Measurements from ENCODE around the gene GPR87.

Gene GPR87

DNA sequence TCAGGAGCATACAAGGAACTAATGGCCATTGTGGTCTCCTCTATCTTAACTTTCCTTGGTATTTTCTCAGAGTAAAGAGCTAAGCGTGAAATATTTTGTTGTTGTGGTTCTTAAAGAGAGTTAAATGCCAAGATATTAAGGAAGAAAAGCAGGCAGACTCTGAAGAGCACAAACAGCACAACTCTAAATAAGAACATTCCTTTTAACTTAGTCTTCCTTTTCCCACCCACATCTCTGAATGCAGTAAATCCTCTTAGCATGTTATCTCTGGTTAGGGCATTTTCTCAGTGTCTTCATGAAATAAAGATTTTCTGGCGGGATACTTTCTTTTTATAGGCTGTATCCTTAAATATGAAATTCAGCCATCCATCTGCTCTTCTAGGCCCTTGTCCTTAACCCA is 1.5 kb downstream of the GPR87 start:
- DNase-seq, result no peak

GRCh38 chr3:151314593-151314992 is 2.0 kb downstream of the GPR87 start:
- no peak for DNase-seq

DNA sequence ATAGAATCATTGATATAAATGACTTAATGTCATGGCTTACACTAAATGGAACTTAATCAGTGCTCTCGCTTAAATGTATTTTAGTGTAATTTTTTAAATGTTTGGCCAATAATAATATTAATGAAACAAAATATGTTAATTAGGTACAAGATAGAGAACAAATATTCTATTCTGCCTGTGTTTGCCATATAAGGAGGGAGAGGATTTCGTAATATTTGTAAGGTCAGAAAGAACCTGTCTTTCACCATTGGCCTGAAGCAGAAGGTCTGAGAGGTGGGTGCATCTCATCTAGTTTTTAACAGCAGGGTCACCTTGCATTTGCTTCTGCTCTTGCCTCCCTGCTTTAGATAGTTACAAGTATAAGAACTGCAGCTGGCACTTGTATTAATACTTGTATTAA is 2.5 kb downstream of the GPR87 start:
- no peak for DNase-seq

- no peak for DNase-seq
Measured at GRCh38 chr3:151312972-151313371, 3.6 kb downstream of the GPR87 start.

DNA sequence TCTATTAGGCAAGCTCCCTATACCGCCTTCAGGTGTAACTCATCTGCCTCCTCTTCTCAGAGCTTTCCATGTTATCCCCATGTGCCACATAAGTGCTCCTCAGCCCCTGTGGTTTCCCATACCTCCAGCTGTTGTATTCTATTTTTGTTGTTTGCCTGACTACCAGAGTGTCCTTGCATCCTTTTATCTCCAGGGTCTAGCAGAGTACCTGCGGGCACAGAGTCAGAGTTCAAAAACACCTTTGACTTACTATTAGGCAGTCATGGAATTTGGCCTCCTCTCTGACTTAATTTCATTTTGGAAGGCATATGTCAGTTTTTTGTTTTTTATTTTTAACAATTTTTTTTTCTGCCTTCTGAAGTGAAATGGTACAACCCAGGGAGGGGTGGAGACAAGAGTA is 7.1 kb downstream of the GPR87 start:
- DNase-seq, result no peak

DNA sequence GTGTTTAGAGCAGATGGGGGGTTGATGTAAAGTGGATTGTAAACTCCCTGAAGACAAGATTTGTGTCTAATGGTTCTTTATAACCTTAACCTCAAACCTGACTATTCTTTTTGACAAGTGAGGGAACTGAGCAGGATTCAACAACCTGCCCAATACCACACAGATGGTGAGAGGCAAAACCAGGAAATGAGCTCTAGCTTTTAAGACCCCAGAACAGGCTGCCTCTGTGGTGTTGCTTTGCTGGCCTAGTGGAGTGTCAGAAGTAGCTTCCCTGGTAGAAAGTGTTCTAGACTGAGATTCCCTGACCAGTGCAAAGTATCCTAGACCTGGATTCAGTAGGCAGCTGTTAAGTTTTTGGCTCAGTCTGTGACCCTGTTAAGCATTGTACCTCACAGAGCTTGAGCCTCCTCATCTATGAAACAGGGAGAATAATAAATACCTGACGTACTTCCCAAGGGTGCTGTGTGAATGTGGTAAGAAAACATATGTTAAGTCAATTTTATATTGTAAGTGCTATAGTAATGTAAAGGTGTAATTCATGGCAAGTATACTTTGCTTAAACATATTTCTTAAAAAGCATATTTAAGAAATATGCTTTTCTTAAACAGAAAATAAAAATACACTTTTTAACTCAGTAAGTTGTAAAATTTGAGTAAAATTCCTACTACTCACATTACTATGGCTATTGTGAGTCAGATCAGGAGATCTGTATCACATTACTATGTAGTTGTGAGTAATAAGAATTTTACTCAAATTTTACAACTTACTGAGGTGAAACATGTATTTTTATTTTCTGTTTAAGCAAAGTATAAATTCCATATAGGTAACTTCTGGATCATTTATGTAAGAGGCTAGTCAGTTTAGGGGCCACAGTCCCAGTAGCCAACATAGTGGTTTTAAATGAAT is 8.8 kb downstream of the GPR87 start:
- peak; percentile 54 for DNase-seq

DNA sequence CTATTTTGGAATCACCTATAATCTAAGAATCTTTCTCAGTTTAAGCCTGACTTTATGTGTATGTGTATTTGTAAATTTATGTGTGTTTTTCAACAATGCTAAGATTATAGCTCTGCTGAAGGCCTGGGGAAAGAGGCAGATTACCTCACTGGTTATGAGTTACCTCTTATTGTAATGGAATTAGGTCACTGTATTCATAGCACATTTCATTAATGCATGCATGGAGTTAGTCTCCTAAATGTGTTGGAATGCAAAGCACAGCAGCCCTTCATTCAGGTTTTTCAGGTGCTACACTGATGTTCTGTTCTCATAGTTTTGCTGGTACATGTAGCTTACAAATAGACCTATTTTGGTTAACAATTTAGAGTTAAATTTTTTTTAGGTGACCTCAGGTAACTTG is 9.5 kb downstream of the GPR87 start:
- DNase-seq, result no peak

- peak; percentile 28 for DNase-seq
Measured at GRCh38 chr3:151306168-151306810, 10.3 kb downstream of the GPR87 start.

GRCh38 chr3:151305775-151306151 is 10.9 kb downstream of the GPR87 start:
- no peak for DNase-seq

- peak; percentile 63 for DNase-seq
Measured at GRCh38 chr3:151305060-151305774, 11.4 kb downstream of the GPR87 start.

- no peak for DNase-seq
Measured at GRCh38 chr3:151303751-151304150, 12.9 kb downstream of the GPR87 start.

DNA sequence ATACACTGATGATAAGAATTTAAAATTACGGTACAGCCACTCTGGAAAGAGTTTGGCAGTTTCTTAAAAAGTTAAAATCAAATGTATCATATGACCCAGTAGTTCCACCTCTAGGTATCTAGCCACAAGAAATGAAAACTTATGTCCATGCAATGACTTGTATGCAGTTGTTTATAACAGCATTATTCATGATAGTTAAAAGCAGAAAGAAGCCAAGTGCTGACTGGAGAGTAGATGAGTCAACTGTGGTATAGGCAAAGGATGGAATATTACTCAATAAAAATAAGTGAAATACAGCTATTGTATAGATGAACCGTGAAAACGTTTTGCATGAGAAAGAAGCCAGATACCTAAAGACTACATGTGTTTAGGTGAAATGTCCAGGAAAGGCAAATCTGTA is 14.8 kb downstream of the GPR87 start:
- DNase-seq, result peak; percentile 55

- DNase-seq, result no peak
Measured at GRCh38 chr3:151300539-151300938, 16.1 kb downstream of the GPR87 start.

DNA sequence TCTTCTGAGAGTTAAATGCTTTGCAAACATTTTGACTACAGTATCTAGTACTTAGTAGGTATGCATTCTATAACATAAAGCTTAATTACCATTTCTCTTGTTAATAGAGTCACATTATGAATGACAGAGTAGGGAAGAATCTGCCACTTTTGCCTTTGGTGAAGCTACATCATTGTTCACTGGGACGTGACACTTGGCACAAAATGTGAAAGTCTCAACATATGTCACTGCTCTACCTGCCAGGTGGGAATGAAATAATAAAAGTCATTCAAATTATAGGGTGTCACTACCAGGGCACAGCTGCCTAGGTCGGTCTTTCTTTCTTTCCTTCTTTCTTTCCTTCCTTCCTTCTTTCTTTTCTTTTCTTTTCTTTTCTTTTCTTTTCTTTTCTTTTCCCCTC is 17.6 kb downstream of the GPR87 start:
- no peak for DNase-seq

GRCh38 chr3:151297429-151297828 is 19.2 kb downstream of the GPR87 start:
- DNase-seq, result no peak

GRCh38 chr3:151296226-151296625 is 20.4 kb downstream of the GPR87 start:
- DNase-seq, result no peak

DNA sequence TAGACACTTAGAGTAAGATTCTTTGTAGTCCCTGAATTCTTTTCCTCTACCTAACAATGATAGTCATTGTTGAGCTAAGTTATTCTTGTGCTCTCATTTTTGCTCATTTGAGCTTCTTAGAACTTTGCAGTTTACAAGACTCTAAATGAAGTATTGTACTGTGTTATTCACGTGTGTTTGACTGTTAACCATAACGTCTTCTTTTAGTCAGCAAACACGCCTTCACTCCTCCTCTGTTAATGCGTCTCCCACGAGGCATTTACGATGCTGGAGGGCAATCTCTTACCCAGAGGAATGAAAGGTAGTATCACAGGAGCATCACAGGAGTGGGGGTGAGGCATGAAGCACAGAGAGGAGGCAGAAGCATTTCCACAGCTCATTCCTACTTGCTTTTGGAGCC is 23.5 kb downstream of the GPR87 start:
- no peak for DNase-seq

DNA sequence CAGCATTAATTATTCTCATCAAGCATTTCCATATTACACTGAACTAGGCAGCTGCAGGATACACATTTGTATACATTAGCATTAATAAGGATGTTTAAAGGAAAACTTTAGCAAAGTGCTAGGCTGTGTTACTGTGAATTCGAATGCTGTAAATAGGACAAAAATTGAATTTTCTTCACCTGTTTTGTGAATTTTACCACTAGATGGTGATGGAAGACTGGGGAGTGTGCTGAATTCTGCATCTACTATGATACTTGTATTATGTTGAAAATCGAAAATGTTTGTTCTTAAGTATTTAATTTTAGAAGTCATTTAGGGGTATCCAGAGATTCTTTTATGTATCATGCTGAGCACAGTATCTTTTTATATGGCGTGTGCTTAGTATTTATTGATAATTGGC is 25.9 kb downstream of the GPR87 start:
- DNase-seq, result no peak

- DNase-seq, result no peak
Measured at GRCh38 chr3:151289445-151289844, 27.2 kb downstream of the GPR87 start.

DNA sequence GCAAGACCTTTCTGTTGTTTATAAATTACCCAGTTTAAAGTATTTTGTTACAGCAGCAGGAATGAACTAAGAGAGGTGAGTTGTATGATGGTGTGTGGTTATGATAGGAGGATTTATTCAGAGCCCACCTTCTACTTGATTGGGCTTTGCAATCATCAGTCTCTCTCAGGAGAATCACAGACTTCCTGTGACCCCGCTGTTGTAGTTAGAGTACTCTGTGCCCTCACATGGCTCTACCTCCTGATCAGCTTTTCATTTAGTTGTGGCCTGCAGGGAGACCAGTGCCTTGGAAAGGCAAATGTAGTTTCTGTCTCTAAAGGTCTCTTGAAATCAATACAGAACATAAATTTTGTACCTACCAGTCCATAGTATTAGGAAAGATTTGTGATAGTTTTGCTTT is 30.7 kb downstream of the GPR87 start:
- DNase-seq, result no peak

DNA sequence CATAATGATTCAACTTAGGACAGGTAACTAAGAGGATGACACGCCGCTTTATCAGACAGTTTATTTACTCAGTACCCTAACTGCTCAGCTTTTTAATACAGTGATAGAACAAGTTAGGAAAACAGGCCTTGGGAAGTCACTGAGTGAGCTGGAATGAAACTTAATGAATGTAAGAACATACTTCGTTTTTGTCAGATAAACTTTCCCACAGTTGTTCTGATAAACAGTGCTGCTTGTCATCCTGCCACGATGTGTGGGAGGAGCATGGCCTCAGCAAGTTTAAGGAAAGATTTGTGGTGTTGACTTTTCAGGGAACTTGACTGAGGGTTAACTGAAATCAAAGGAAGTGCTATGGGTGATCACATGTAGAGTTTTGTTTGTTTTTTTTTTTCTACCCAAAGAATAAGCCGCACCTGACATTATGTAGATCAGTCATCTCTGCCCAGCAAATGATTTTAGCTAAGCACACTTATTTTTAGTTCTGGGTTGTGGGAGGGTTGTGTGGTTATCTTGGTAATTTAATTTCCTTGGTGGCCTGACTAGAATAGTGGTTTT is 32.6 kb downstream of the GPR87 start:
- DNase-seq, result peak; percentile 63

- no peak for DNase-seq
Measured at GRCh38 chr3:151283387-151283786, 33.2 kb downstream of the GPR87 start.

DNA sequence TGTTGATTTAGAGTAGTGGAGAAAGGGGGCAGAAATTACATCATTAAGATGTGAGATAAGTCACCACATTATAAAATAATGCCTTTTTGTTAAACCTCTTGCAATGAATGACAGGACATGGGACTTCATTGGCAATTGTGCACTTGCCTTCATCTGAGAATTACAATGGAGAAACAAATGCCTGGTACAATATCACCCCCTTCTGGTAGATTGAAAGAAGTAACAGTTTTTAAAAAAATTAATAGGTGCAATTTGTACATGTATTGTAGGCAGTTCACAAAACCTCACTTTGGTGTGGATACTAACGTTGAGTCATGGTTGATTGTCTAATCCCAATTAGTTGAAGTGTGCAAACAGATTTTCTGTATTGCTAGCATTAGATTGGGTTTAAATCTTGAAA is 33.7 kb downstream of the GPR87 start:
- DNase-seq, result peak; percentile 70

Measured in activated CD4-positive, alpha-beta T cell treated with anti-CD3 and anti-CD28 coated beads, Interleukin-2, amount 50 U/mL, for 16 hours (primary cell).